ENCODE results near the gene TGFBR2. TPM values are rescaled to one million over a fixed set of nuclear protein-coding genes. Genes with fewer than 3 reads are reported as not detected.

TGFBR2 gene
- polyA plus RNA-seq, 3 donors = 46.6 to 60.3 (median 57.0) TPM

GRCh38 chr3:30583973-30584372, 22.4 kb upstream of the TGFBR2 start:
- no peak for TF ChIP-seq CTCF (IDR thresholded peaks at IDR 0.05)
- no CpG with 5 or more reads among the region's 1 CpG for WGBS (ENCODE audit: insufficient coverage)
- H3K36me3 ChIP-seq (replicated peaks in 1 of 2; ENCODE audit: control insufficient read depth in 1 of 2, insufficient read depth in 2 of 2, low read length in 2 of 2) = no peaks in the 10 kb centered on the region
- no peaks in the 10 kb centered on the region for H3K79me2 ChIP-seq (ENCODE audit: insufficient read depth, low read length)
- no peaks in the 10 kb centered on the region for H3K27me3 ChIP-seq (ENCODE audit: control insufficient read depth in 2 of 2, insufficient read depth in 2 of 2, low read length in 2 of 2)
- Mint-ChIP-seq H3K27me3 (ENCODE audit: low read depth in 3 of 3) (peaks cover 0 to 3% (median 0%) of the 10 kb centered on the region in 3 donors), H3K9me3 (no peaks in the 10 kb centered on the region), H3K36me3 (no peaks in the 10 kb centered on the region), H3K4me3 (no peak overlapping the region), H3K4me1 (peaks cover 16% of the 10 kb centered on the region), H3K27ac (no peak overlapping the region)
- H3K27ac ChIP-seq (ENCODE audit: low read depth in 1 of 2, low read length in 2 of 2) = no peak overlapping the region
- intact Hi-C loops (cut with micrococcal nuclease) = no loop called here
- no peak overlapping the region for H3K4me2 ChIP-seq (replicated peaks; ENCODE audit: extremely low read depth, low read length, poor library complexity, severe bottlenecking)
- no peaks in the 10 kb centered on the region for H4K20me1 ChIP-seq (ENCODE audit: insufficient read depth, low read length)
- no peak overlapping the region for H3K9ac ChIP-seq (ENCODE audit: insufficient read depth, low read length, poor library complexity, severe bottlenecking)
- no peak overlapping the region for H2AFZ ChIP-seq (ENCODE audit: insufficient read depth, low read depth, low read length, poor library complexity, severe bottlenecking)
- H3K4me1 ChIP-seq (ENCODE audit: control insufficient read depth in 1 of 2, insufficient read depth in 2 of 2, low read length in 2 of 2) = peaks cover 6 to 18% of the 10 kb centered on the region in 2 donors
- H3K4me3 ChIP-seq (replicated peaks in 1 of 3; ENCODE audit: low read depth in 2 of 3, low read length in 3 of 3) = no peak overlapping the region
- no peaks in the 10 kb centered on the region for H3K9me3 ChIP-seq (replicated peaks in 1 of 2; ENCODE audit: control insufficient read depth in 1 of 2, insufficient read depth in 1 of 2, low read length in 2 of 2)
- no peak for DNase-seq

- Histone ChIP-seq H3K9me3 (replicated peaks in 1 of 2; ENCODE audit: control insufficient read depth in 1 of 2, insufficient read depth in 1 of 2, low read length in 2 of 2) (no peaks in the 10 kb centered on the region), H4K20me1 (ENCODE audit: insufficient read depth, low read length) (no peaks in the 10 kb centered on the region), H3K4me1 (ENCODE audit: control insufficient read depth in 1 of 2, insufficient read depth in 2 of 2, low read length in 2 of 2) (peaks cover 0 to 12% of the 10 kb centered on the region in 2 donors), H3K79me2 (ENCODE audit: insufficient read depth, low read length) (no peaks in the 10 kb centered on the region), H3K36me3 (replicated peaks in 1 of 2; ENCODE audit: control insufficient read depth in 1 of 2, insufficient read depth in 2 of 2, low read length in 2 of 2) (no peaks in the 10 kb centered on the region), H3K9ac (ENCODE audit: insufficient read depth, low read length, poor library complexity, severe bottlenecking) (no peak overlapping the region), H3K27ac (ENCODE audit: low read depth in 1 of 2, low read length in 2 of 2) (no peak overlapping the region), H2AFZ (ENCODE audit: insufficient read depth, low read depth, low read length, poor library complexity, severe bottlenecking) (no peak overlapping the region), H3K27me3 (ENCODE audit: control insufficient read depth in 2 of 2, insufficient read depth in 2 of 2, low read length in 2 of 2) (no peaks in the 10 kb centered on the region), H3K4me3 (replicated peaks in 1 of 3; ENCODE audit: low read depth in 2 of 3, low read length in 3 of 3) (no peak overlapping the region), H3K4me2 (replicated peaks; ENCODE audit: extremely low read depth, low read length, poor library complexity, severe bottlenecking) (no peak overlapping the region)
- no peak for TF ChIP-seq CTCF (IDR thresholded peaks at IDR 0.05)
- no CpG with 5 or more reads among the region's 4 CpGs for WGBS (ENCODE audit: insufficient coverage)
- H3K4me3 Mint-ChIP-seq = no peak overlapping the region
- H3K27ac Mint-ChIP-seq = no peak overlapping the region
- no peaks in the 10 kb centered on the region for H3K9me3 Mint-ChIP-seq
- intact Hi-C loops (cut with micrococcal nuclease) = loop anchor here in 1 of 2 donors (2.0 kb wide), 1 partner anchor 15 kb away; no protein-coding TSS in a partner anchor
- no peaks in the 10 kb centered on the region for H3K36me3 Mint-ChIP-seq
- peaks cover 10% of the 10 kb centered on the region for H3K4me1 Mint-ChIP-seq
- peaks cover 0 to 3% (median 0%) of the 10 kb centered on the region in 3 donors for H3K27me3 Mint-ChIP-seq (ENCODE audit: low read depth in 3 of 3)
- no peak for DNase-seq
Observed at GRCh38 chr3:30585654-30586053, 20.7 kb upstream of the TGFBR2 start.

All from CD14-positive monocyte (primary cell).